ENCODE results near the gene RPS6KB2. TPM values are rescaled to one million over a fixed set of nuclear protein-coding genes. Genes with fewer than 3 reads are reported as not detected.

RPS6KB2 gene
- total RNA-seq, 2 donors from 2014 or later: 54.5 to 72.9 TPM

DNA sequence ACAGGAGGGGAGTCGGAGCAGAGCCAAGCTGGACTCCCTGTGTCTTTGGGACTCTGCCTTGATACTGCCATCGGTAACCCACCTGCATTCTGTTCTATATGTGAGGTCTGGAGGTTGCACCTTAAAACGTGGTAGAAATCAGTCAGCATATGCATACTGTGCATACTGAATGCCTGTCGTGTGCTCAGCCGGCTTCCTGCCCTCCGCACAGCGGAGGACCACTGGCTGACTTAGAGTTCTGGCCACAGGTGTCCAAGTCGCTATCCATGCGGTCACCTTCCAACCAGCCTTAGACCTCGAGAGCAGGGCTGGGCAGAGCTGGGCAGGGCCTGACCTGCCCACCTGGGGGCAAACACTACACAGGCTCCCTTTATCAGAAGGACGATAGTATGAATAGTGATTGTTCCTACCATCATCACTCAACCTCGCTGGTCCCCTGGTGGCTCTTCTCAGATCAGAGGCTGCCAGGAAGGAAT, 20.6 kb upstream of the RPS6KB2 start:
- H3K9me3 ChIP-seq: no peaks in the 10 kb centered on the region
- TF ChIP-seq POLR2A (IDR thresholded peaks at IDR 0.05) (no peak), POLR2AphosphoS5 (IDR thresholded peaks at IDR 0.05) (no peak)
- TF ChIP-seq, protein P1, sequence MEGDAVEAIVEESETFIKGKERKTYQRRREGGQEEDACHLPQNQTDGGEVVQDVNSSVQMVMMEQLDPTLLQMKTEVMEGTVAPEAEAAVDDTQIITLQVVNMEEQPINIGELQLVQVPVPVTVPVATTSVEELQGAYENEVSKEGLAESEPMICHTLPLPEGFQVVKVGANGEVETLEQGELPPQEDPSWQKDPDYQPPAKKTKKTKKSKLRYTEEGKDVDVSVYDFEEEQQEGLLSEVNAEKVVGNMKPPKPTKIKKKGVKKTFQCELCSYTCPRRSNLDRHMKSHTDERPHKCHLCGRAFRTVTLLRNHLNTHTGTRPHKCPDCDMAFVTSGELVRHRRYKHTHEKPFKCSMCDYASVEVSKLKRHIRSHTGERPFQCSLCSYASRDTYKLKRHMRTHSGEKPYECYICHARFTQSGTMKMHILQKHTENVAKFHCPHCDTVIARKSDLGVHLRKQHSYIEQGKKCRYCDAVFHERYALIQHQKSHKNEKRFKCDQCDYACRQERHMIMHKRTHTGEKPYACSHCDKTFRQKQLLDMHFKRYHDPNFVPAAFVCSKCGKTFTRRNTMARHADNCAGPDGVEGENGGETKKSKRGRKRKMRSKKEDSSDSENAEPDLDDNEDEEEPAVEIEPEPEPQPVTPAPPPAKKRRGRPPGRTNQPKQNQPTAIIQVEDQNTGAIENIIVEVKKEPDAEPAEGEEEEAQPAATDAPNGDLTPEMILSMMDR (IDR thresholded peaks at IDR 0.05): no peak
- H3K27ac ChIP-seq: no peak overlapping the region
- H3K4me3 ChIP-seq: no peak overlapping the region
- intact Hi-C loops (cut with DNase I): no loop called here
- H3K4me1 ChIP-seq (replicated peaks): no peaks in the 10 kb centered on the region
- H3K36me3 ChIP-seq: no peaks in the 10 kb centered on the region
- DNase-seq (ENCODE audit: low spot score): no peak
- WGBS: 60% methylated on average over 12 of the region's 12 CpGs
- no peaks in the 10 kb centered on the region for H3K27me3 ChIP-seq (replicated peaks; ENCODE audit: insufficient read depth)

DNA sequence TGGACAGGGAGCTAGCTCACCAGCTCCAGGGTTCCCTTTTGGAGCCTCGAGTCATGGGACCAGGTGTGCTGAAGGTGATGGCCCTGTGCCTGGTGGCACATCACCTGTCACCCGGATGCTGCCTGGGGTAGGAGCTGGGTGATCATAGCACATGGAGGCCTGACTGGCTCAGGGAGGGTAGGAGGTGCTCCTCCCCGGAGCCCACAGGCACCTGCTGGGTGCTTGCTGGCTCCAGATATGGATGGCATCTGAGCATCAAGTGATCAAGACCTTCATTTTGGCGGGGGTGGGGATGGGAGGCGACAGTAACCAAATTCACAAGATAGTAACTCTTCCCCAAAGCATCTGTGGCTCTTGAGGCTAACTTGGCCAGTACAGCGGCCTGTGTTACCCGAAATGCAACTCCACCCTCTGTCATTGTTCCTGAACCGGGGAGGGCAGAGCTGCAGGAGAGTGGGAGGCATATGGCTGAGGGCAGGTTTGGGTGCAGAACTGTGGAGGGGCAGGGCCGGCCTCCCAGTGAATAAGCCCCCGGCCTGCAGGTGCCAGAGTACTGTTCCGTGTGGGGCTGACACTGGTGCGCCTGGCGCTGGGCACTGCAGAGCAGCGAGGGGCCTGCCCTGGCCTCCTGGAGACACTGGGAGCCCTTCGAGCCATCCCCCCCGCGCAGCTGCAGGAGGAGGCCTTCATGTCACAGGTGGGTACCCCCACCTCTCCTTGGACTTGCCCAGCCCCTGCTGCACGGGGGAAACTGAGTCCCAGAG, 19.7 kb upstream of the RPS6KB2 start:
- TF ChIP-seq POLR2A (IDR thresholded peaks at IDR 0.05) (no peak), POLR2AphosphoS5 (IDR thresholded peaks at IDR 0.05) (no peak)
- TF ChIP-seq, protein P1 (IDR thresholded peaks at IDR 0.05): no peak
- no peak overlapping the region for H3K27ac ChIP-seq
- no peaks in the 10 kb centered on the region for H3K9me3 ChIP-seq
- no peaks in the 10 kb centered on the region for H3K27me3 ChIP-seq (replicated peaks; ENCODE audit: insufficient read depth)
- no peak overlapping the region for H3K4me3 ChIP-seq
- no peak for DNase-seq (ENCODE audit: low spot score)
- H3K4me1 ChIP-seq (replicated peaks): no peaks in the 10 kb centered on the region
- no peaks in the 10 kb centered on the region for H3K36me3 ChIP-seq
- intact Hi-C loops (cut with DNase I): no loop called here
- WGBS: 74% methylated on average over 18 of the region's 18 CpGs

DNA sequence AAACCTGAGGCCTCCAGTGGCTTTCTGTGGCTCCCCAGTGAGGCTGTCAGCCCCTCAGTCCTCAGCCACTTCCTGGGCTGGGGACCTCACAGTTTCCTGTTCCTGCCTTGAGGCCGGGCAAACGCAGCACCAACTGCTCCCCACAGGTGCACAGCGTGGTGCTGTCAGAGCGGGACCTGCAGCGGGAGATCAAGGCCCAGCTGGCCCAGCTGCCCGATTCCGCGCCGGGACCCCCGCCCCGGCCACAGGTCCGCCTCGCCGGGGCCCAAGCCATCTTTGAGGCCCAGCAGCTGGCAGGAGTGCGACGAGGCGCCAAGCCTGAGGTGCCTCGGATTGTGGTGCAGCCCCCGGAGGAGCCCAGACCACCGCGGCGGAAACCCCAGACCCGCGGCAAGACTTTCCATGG, 19.0 kb upstream of the RPS6KB2 start:
- H3K4me3 ChIP-seq: no peak overlapping the region
- whole genome bisulfite sequencing: 75% methylated on average over 11 of the region's 24 CpGs
- DNase-seq (ENCODE audit: low spot score): no peak
- intact Hi-C loops (cut with DNase I): no loop called here
- no peaks in the 10 kb centered on the region for H3K36me3 ChIP-seq
- no peak overlapping the region for H3K27ac ChIP-seq
- TF ChIP-seq, protein P1 (IDR thresholded peaks at IDR 0.05): no peak
- no peak for TF ChIP-seq POLR2AphosphoS5 (IDR thresholded peaks at IDR 0.05)
- TF ChIP-seq POLR2A (IDR thresholded peaks at IDR 0.05): no peak
- H3K4me1 ChIP-seq (replicated peaks): no peaks in the 10 kb centered on the region
- H3K9me3 ChIP-seq: no peaks in the 10 kb centered on the region
- H3K27me3 ChIP-seq (replicated peaks; ENCODE audit: insufficient read depth): no peaks in the 10 kb centered on the region

DNA sequence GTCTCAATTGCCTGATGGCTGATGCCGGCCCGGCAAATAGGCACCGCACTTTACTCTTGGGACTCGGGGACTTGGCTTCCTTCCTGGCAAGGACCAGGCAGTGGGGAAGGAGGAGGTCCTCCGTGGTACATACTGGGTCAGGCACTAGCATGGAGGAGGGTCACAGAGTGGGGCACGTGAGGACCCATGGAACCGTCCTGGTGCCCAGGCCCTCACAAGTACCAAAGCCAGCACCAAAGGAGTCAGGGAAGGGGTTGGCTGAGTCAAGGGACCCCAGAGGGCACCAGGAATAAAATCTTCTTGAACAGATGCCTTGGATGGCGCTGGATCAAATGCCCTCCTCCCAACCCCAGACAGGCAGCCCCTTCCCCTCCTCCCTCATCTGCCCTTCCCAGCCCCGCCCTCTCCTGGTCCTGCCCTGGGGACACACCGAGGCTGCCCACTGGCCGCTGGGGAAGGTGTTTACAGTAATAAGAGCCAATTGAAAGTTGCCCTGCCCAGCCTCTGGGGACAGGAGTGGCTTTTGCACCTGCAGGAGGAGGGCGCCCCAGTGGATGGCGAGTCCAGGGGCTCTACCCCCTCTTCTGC, 18.4 kb upstream of the RPS6KB2 start:
- Histone ChIP-seq H3K4me3 (no peak overlapping the region), H3K4me1 (replicated peaks) (no peaks in the 10 kb centered on the region), H3K27ac (no peak overlapping the region), H3K36me3 (no peaks in the 10 kb centered on the region), H3K9me3 (no peaks in the 10 kb centered on the region), H3K27me3 (replicated peaks; ENCODE audit: insufficient read depth) (no peaks in the 10 kb centered on the region)
- intact Hi-C loops (cut with DNase I): no loop called here
- WGBS: 28% methylated on average over 13 of the region's 13 CpGs
- TF ChIP-seq, protein P1 (IDR thresholded peaks at IDR 0.05): no peak
- TF ChIP-seq POLR2AphosphoS5 (IDR thresholded peaks at IDR 0.05) (no peak), POLR2A (IDR thresholded peaks at IDR 0.05) (no peak)
- DNase-seq (ENCODE audit: low spot score): no peak

Data from prostate gland (tissue), 2 donors.